Heart left ventricle (tissue), 13 donors: ENCODE data around the gene CEND1.

Source experiments
- POLR2A ChIP-seq, 2 donors: fragments of 450-650 bp; IDR thresholded peaks; one replicate each; pipeline ENCODE4 v1.6.1; 2017; ENCODE audit warnings: antibody characterized with exemption in 2 of 2, mild to moderate bottlenecking in 2 of 2, moderate library complexity in 2 of 2
- TF ChIP-seq, protein P1 (sequence below), 12 donors: fragments of 200-600 bp; sonication (generic) in 4 of 12; IDR thresholded peaks; one replicate each; pipeline versions ENCODE4 v1.5.0 to v1.8.0; 2018 to 2022; ENCODE audit warnings: antibody characterized with exemption in 12 of 12, mild to moderate bottlenecking in 5 of 12
- donor health status: ischemic (EF 13 %, LVEDD 7.1; RV severe dilation, severe dysfunction).
- donor health status: DM: no; HTN: yes; CAD: no.
- donor health status: DM: no; HTN: no; CAD: no.
- donor health status: ischemic (EF 25% LVEDD 6.9; RV normal size, moderate dysfunction).
- donor health status: ischemic (EF 25% LVEDD 5.7; RV mildly dilated, moderate dysfunction).
- donor health status: ischemic (EF 35%, LVEDD 5.7; RV mildly dilated, moderate dysfunction).
- donor health status: nonischemic (EF 11% LVEDD 7.7; RV severe dilation, severe dysfunction).
- donor health status: DM: yes; HTN: yes; CAD: no.
- donor health status: PGD.
- donor health status: ischemic (EF 29% LVEDD 5.4; RV normal size, mild dysfunction).
- donor health status: nonischemic (EF 23%, LVEDD 6.1; RV moderate dilation, normal function).

- TF ChIP-seq, protein P1, sequence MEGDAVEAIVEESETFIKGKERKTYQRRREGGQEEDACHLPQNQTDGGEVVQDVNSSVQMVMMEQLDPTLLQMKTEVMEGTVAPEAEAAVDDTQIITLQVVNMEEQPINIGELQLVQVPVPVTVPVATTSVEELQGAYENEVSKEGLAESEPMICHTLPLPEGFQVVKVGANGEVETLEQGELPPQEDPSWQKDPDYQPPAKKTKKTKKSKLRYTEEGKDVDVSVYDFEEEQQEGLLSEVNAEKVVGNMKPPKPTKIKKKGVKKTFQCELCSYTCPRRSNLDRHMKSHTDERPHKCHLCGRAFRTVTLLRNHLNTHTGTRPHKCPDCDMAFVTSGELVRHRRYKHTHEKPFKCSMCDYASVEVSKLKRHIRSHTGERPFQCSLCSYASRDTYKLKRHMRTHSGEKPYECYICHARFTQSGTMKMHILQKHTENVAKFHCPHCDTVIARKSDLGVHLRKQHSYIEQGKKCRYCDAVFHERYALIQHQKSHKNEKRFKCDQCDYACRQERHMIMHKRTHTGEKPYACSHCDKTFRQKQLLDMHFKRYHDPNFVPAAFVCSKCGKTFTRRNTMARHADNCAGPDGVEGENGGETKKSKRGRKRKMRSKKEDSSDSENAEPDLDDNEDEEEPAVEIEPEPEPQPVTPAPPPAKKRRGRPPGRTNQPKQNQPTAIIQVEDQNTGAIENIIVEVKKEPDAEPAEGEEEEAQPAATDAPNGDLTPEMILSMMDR (IDR thresholded peaks at IDR 0.05): peak in 1 of 12 donors; percentile 15
- TF ChIP-seq POLR2A (IDR thresholded peaks at IDR 0.05): no peak
Observed at GRCh38 chr11:811446-812245, 21.8 kb upstream of the CEND1 start.
